ENCODE data around the gene CD80.

Gene CD80

DNA sequence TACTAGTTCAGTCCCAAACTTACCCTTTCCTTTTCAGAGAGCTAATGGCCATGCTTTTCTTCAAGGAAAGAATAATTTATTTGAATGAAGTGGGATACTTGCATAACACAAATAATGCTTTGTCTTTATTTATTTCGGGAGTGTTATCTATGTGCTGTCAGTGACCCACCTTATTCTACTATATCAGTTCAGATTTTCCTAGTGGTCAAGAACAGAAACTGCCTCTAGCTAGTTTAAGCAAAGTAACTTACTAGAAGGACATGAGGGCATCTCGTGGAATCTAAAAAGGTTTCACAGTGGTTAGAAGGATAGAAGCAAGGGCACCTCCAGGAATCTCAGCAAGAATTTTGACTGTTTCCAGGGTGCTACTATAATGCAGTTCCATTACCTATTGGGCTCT lies 64.8 kb downstream of the CD80 start (continued):
- no peak for TF ChIP-seq SETDB1 (IDR thresholded peaks at IDR 0.05; ENCODE audit: insufficient read length, low read length)
- TF ChIP-seq, protein P1, sequence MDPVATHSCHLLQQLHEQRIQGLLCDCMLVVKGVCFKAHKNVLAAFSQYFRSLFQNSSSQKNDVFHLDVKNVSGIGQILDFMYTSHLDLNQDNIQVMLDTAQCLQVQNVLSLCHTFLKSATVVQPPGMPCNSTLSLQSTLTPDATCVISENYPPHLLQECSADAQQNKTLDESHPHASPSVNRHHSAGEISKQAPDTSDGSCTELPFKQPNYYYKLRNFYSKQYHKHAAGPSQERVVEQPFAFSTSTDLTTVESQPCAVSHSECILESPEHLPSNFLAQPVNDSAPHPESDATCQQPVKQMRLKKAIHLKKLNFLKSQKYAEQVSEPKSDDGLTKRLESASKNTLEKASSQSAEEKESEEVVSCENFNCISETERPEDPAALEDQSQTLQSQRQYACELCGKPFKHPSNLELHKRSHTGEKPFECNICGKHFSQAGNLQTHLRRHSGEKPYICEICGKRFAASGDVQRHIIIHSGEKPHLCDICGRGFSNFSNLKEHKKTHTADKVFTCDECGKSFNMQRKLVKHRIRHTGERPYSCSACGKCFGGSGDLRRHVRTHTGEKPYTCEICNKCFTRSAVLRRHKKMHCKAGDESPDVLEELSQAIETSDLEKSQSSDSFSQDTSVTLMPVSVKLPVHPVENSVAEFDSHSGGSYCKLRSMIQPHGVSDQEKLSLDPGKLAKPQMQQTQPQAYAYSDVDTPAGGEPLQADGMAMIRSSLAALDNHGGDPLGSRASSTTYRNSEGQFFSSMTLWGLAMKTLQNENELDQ (tag by site-specific recombination; IDR thresholded peaks at IDR 0.05; ENCODE audit: low read depth) = no peak
- TF ChIP-seq KLF7 (tag by site-specific recombination; IDR thresholded peaks at IDR 0.05; ENCODE audit: borderline replicate concordance) = no peak
- no peak for TF ChIP-seq PBX3 (CRISPR knock-in tag; IDR thresholded peaks at IDR 0.05)
- no peak for TF ChIP-seq ZBTB21 (tag by site-specific recombination; IDR thresholded peaks at IDR 0.05)

DNA sequence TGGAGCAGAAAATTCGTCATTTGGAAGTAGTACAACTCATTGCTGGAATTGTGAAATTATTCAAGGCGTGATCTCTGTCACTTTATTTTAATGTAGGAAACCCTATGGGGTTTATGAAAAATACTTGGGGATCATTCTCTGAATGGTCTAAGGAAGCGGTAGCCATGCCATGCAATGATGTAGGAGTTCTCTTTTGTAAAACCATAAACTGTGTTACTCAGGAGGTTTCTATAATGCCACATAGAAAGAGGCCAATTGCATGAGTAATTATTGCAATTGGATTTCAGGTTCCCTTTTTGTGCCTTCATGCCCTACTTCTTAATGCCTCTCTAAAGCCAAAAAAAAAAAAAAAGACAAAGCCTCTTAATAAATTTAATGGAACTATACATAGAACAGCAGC lies 66.6 kb downstream of the CD80 start:
- CTCF ChIA-PET = no interaction called here
- TF ChIP-seq PRDM1 (tag by site-specific recombination; IDR thresholded peaks at IDR 0.05) = no peak
- no peak for TF ChIP-seq SALL2 (tag by site-specific recombination; IDR thresholded peaks at IDR 0.05; ENCODE audit: borderline replicate concordance)
- no peak for TF ChIP-seq ZNF585B (tag by site-specific recombination; IDR thresholded peaks at IDR 0.05)
- no peak for TF ChIP-seq ZNF175 (tag by site-specific recombination; IDR thresholded peaks at IDR 0.05)
- no peak for TF ChIP-seq HOXA7 (CRISPR knock-in tag; IDR thresholded peaks at IDR 0.05; ENCODE audit: borderline replicate concordance)
- TF ChIP-seq ZNF174 (tag by site-specific recombination; IDR thresholded peaks at IDR 0.05) = no peak
- TF ChIP-seq, protein P2, sequence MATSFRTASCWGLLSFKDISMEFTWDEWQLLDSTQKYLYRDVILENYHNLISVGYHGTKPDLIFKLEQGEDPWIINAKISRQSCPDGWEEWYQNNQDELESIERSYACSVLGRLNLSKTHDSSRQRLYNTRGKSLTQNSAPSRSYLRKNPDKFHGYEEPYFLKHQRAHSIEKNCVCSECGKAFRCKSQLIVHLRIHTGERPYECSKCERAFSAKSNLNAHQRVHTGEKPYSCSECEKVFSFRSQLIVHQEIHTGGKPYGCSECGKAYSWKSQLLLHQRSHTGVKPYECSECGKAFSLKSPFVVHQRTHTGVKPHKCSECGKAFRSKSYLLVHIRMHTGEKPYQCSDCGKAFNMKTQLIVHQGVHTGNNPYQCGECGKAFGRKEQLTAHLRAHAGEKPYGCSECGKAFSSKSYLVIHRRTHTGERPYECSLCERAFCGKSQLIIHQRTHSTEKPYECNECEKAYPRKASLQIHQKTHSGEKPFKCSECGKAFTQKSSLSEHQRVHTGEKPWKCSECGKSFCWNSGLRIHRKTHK (tag by site-specific recombination; IDR thresholded peaks at IDR 0.05) = no peak
- no peak for TF ChIP-seq ZNF596 (tag by site-specific recombination; IDR thresholded peaks at IDR 0.05)
- TF ChIP-seq KLF8 (tag by site-specific recombination; IDR thresholded peaks at IDR 0.05) = no peak
- TF ChIP-seq ZNF2 (tag by site-specific recombination; IDR thresholded peaks at IDR 0.05) = no peak
- no peak for TF ChIP-seq ZFHX2 (tag by site-specific recombination; conservative IDR thresholded peaks at IDR 0.05)
- H3K36me3 ChIP-seq (ENCODE audit: control insufficient read depth in 2 of 2, insufficient read depth in 1 of 2, low read length in 2 of 2) = peaks cover 0 to 24% of the 10 kb centered on the region in 2 experiments; a peak in 2 of 3 replicates

DNA sequence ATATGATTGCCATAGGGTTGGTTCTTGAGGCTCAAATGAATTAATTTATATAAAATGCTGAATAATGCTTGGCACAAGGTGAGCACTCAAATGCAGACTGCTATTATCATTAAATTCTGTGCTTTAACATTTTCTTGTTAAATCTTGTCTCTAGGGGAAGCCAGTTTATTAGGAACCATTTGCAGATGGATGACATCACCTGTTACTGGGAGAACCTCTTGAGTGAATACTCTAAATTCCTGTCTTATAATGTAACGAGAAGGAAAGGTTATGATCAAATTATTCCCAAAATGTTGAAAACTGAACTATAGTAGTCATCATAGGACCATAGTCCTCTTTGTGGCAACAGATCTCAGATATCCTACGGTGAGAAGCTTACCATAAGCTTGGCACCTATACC lies 67.3 kb downstream of the CD80 start:
- Histone ChIP-seq H3K27ac (ENCODE audit: extremely low read depth, low read depth, low read length) (no peak overlapping the region), H3K9me3 (ENCODE audit: control insufficient read depth, insufficient read depth, low read depth, low read length) (no peaks in the 10 kb centered on the region), H3K36me3 (ENCODE audit: control insufficient read depth in 2 of 2, insufficient read depth in 1 of 2, low read length in 2 of 2) (peaks cover 0 to 24% of the 10 kb centered on the region in 2 experiments; a peak in 2 of 3 replicates), H3K4me1 (ENCODE audit: control insufficient read depth, insufficient read depth, low read length) (no peaks in the 10 kb centered on the region), H3K4me3 (ENCODE audit: low read depth, low read length) (no peak overlapping the region)
- POLR2A ChIA-PET = no interaction called here
- TF ChIP-seq TRIM28 (IDR thresholded peaks at IDR 0.05; ENCODE audit: borderline replicate concordance, low read length) (no peak), GFI1B (tag by site-specific recombination; IDR thresholded peaks at IDR 0.05) (no peak), ZBTB1 (tag by site-specific recombination; IDR thresholded peaks at IDR 0.05) (no peak), ZNF114 (tag by site-specific recombination; IDR thresholded peaks at IDR 0.05) (no peak)
- TF ChIP-seq, protein P3, sequence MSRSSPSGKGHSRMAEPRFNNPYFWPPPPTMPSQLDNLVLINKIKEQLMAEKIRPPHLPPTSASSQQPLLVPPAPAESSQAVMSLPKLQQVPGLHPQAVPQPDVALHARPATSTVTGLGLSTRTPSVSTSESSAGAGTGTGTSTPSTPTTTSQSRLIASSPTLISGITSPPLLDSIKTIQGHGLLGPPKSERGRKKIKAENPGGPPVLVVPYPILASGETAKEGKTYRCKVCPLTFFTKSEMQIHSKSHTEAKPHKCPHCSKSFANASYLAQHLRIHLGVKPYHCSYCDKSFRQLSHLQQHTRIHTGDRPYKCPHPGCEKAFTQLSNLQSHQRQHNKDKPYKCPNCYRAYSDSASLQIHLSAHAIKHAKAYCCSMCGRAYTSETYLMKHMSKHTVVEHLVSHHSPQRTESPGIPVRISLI (tag by site-specific recombination; IDR thresholded peaks at IDR 0.05) = no peak
- CTCF ChIA-PET = no interaction called here

More for the DNA sequence above, 66.6 kb downstream of the CD80 start:
- no peak overlapping the region for H3K4me3 ChIP-seq (ENCODE audit: low read depth, low read length)
- H3K4me1 ChIP-seq (ENCODE audit: control insufficient read depth, insufficient read depth, low read length) = no peaks in the 10 kb centered on the region
- no peaks in the 10 kb centered on the region for H3K9me3 ChIP-seq (ENCODE audit: control insufficient read depth, insufficient read depth, low read depth, low read length)
- H3K27ac ChIP-seq (ENCODE audit: extremely low read depth, low read depth, low read length) = no peak overlapping the region
- POLR2A ChIA-PET = no interaction called here
